Measurements from ENCODE around the gene SEMA6A.

- TF ChIP-seq POLR2A (IDR thresholded peaks at IDR 0.05) = no peak
- no peak for TF ChIP-seq CTCF (IDR thresholded peaks at IDR 0.05)
Observed at GRCh38 chr5:116507051-116507537, 67.5 kb downstream of the SEMA6A start.
